ENCODE measurements around the gene ADAM11. TPM values are rescaled to one million over a fixed set of nuclear protein-coding genes. Genes with fewer than 3 reads are reported as not detected.

Gene ADAM11
- total RNA-seq, 1 donor from 2014 or later: 0.21 TPM

GRCh38 chr17:44780845-44781480 is 22.2 kb downstream of the ADAM11 start:
- DNase-seq (ENCODE audit: low read depth): no peak
- TF ChIP-seq CTCF (IDR thresholded peaks at IDR 0.05; ENCODE audit: insufficient read depth, low read length, poor library complexity, severe bottlenecking): no peak
- H3K27me3 ChIP-seq (ENCODE audit: control insufficient read depth, insufficient read depth, low read length): no peaks in the 10 kb centered on the region
- no peaks in the 10 kb centered on the region for H3K36me3 ChIP-seq (ENCODE audit: control insufficient read depth, insufficient read depth, low read length)
- no peak overlapping the region for H3K4me3 ChIP-seq (ENCODE audit: low read depth, low read length)

GRCh38 chr17:44781551-44782325 is 22.9 kb downstream of the ADAM11 start:
- no peak for DNase-seq (ENCODE audit: low read depth)
- Histone ChIP-seq H3K4me3 (ENCODE audit: low read depth, low read length) (no peak overlapping the region), H3K36me3 (ENCODE audit: control insufficient read depth, insufficient read depth, low read length) (no peaks in the 10 kb centered on the region), H3K27me3 (ENCODE audit: control insufficient read depth, insufficient read depth, low read length) (no peaks in the 10 kb centered on the region)
- no peak for TF ChIP-seq CTCF (IDR thresholded peaks at IDR 0.05; ENCODE audit: insufficient read depth, low read length, poor library complexity, severe bottlenecking)

DNA sequence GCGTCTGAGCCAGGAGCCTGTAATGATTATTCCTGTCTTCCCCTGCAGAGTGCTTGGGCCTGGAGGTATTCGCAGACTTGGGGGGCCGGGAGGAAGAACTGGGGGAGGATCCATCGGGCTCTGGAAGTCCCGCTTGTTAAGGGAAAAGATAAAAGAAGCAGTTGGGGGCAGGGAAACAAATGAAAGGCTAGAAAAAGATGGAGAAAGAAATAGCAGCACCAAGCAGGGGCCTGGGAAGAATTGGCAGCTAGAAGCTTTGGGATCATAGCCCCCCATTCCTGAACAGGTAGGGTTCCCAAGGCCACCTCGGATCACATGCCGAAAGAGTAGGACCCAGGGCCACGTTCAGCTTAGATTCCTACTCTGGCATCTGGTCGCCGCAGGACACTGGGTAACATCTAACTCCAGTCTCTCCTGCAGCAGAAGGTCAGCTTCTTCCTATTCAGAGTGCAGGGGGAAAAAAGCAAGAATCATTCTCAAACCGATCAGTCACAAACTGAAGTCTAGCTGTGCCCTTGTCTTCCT is 23.6 kb downstream of the ADAM11 start:
- peaks cover 3% of the 10 kb centered on the region for H3K27me3 ChIP-seq (ENCODE audit: control insufficient read depth, insufficient read depth, low read length)
- no peak for DNase-seq (ENCODE audit: low read depth)
- no peak overlapping the region for H3K4me3 ChIP-seq (ENCODE audit: low read depth, low read length)
- no peak for TF ChIP-seq CTCF (IDR thresholded peaks at IDR 0.05; ENCODE audit: insufficient read depth, low read length, poor library complexity, severe bottlenecking)
- H3K36me3 ChIP-seq (ENCODE audit: control insufficient read depth, insufficient read depth, low read length): no peaks in the 10 kb centered on the region

- no peak for TF ChIP-seq CTCF (IDR thresholded peaks at IDR 0.05; ENCODE audit: insufficient read depth, low read length, poor library complexity, severe bottlenecking)
- Histone ChIP-seq H3K4me3 (ENCODE audit: low read depth, low read length) (no peak overlapping the region), H3K27me3 (ENCODE audit: control insufficient read depth, insufficient read depth, low read length) (peaks cover 3% of the 10 kb centered on the region), H3K36me3 (ENCODE audit: control insufficient read depth, insufficient read depth, low read length) (no peaks in the 10 kb centered on the region)
- no peak for DNase-seq (ENCODE audit: low read depth)
These were observed 27.1 kb downstream of the ADAM11 start for GRCh38 chr17:44785921-44786320.

GRCh38 chr17:44786551-44787081 is 27.8 kb downstream of the ADAM11 start:
- peaks cover 3% of the 10 kb centered on the region for H3K27me3 ChIP-seq (ENCODE audit: control insufficient read depth, insufficient read depth, low read length)
- no peak for TF ChIP-seq CTCF (IDR thresholded peaks at IDR 0.05; ENCODE audit: insufficient read depth, low read length, poor library complexity, severe bottlenecking)
- no peaks in the 10 kb centered on the region for H3K36me3 ChIP-seq (ENCODE audit: control insufficient read depth, insufficient read depth, low read length)
- DNase-seq (ENCODE audit: low read depth): no peak
- H3K4me3 ChIP-seq (ENCODE audit: low read depth, low read length): no peak overlapping the region

All from kidney epithelial cell (primary cell).